ENCODE measurements around the gene ZSCAN30. TPM values are rescaled to one million over a fixed set of nuclear protein-coding genes. Genes with fewer than 3 reads are reported as not detected.

Gene ZSCAN30
- total RNA-seq = 15.1 and 21.6 TPM in 2 replicates

DNA sequence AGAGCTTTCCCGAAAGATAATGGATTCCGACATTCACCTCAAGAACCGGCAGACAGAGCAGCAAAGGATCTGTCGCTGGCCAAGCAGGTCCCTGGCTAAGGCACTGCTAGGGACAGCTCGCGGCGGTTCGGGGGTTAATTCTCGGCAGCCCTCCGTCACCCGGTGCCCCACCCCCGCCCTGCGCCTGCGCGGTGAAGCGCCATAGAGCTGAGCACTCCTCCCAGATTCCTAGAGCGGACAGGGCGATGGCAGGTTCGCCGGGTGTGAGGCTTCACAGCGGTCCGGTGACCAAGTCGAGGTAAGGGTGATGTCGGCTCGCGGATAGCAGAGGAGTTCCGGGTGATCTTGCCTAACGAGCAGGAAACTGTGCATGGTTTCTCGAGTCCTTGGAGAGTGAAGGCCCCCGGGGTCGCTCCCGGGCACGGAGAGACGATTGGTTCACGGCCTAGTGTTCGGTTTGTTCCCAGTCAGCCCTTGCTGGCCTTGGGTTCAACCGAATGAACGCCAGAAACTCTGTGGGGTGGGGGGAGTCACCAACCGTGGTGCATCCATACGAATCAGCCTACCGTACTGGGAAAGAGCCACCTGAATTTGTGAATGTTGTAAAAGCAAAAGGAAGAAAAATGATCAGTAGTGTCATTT lies at the start of gene ZSCAN30:
TSS of gene ZSCAN30 (minus strand) at position 136 of the 642 bp plus-strand sequence. CDS start 25,877 bp downstream, outside the sequence.

GRCh38 chr18:35240664-35241447 lies 49.2 kb downstream of the ZSCAN30 start, which contains the start of gene ZNF397:
Gene ZNF397 (plus strand): TSS chr18:35241034. CDS start chr18:35242471, 1,437 bp downstream.

Other genes starting within 250 kb of the ZSCAN30 start
- gene MAPRE2, start 248.8 kb downstream of the ZSCAN30 start, total RNA-seq = 11.3 and 19.4 TPM in 2 replicates
- 3.9 and 21.5 TPM in 2 replicates for gene ZNF397, start 49.2 kb downstream of the ZSCAN30 start, total RNA-seq
- 22.6 and 31.5 TPM in 2 replicates for gene ZNF24, start 54.2 kb upstream of the ZSCAN30 start, total RNA-seq
- gene ZNF396, start 87.1 kb upstream of the ZSCAN30 start, total RNA-seq = 0.78 and 1.4 TPM in 2 replicates
- 5.2 and 5.8 TPM in 2 replicates for gene INO80C, start 207.7 kb upstream of the ZSCAN30 start, total RNA-seq

All from epithelial cell of alveolus of lung (primary cell).